Central memory CD4-positive, alpha-beta T cell (primary cell): ENCODE measurements around the gene SCN2B.

Experiments
- DNase-seq: peaks from one replicate; pipeline ENCODE4 v3.0.0; 2022

Gene SCN2B

DNA sequence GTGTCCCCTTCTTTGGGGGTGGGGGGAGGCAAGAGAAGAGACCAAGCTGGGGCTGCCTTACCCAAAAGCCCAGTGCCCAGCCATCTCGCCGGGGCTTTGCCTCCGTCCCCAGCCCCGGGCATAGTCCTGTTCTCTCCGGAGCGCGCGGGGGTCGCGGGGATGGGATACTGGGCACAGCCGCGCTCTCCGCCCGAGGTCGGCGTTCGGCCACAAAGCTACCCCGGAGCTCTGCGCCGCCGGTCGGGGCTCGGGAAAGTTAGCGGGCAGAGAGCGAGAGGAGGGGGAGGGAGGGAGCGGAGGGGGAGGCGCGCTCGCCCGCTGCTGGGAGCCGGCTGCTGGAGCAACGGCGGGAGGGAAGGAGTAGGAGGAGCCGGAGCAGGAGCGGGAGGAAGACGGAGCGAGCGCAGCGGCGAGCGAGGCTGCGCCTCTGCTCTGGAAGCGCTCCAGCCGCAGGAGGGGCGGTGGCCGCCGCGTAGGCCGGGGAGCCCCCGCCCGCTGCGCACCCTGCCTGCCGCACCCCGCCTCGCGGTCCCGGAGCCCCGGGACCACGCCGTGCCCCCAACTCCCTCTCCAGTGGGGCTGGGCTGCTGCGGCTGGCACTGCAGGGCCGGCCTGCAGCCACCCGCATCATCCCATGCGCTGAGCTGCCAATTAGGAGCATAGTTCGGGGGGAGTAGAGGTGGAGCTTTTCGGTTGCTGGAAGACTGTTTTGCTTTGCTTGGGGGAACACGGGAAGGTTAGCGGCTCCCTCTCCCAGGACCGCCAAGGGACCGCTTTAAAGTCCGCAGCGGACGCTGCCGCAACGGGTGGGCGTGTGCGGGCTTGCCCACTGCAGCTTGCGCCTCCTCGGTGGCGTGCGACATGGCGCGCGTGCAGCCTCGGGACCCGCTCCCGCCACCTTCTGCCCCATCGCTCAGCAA lies 23.6 kb downstream of the SCN2B start, which contains the start of gene SCN4B:
TSS of gene SCN4B (minus strand) at position 272 of the 920 bp plus-strand sequence. CDS start at position 122, 150 bp downstream.
- no peak for DNase-seq

DNA sequence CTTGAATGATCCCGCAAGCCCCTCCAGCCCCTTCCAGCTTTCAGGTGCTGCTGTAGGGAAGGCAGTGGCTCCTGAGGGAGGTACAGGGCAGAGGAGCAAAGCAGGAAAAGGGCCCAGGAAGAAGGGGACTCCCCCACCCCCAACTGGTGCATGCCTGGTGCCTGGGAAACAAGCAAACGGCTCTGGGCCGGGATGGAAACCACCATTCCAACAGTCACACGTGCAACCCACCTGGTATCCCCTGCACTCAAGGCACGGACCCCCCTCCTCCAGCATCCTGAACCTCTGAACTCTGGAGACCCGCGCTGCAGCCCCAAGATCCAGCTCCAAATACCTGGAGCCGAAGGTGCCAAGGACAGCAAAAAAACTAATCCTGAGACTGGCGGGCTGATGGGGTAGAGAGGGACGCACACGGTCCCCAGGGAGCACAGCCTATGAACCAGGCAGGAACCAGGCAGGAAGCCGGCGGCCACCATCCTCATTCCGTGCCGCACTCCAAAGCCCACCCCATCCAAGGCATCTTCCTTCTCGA lies 24.4 kb downstream of the SCN2B start:
- no peak for DNase-seq

DNA sequence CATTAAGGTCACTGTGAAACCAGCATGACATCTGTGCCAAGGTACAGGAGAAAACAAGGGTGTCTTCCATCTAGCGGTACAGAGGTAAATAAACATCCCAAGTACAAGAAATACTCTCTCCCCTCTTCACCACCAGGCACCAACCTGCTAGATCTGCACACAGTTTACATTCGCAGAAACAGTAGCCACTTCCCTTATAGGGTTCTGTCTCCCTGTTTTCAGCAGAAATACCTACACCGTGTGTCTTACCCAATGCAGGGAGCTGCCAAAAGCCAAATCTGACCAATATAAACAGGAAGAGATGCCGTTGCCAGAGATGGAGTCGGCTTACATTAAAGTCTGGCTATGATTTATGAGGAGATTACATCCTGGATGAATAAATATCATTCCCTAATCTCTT lies 25.0 kb downstream of the SCN2B start:
- DNase-seq: no peak

DNA sequence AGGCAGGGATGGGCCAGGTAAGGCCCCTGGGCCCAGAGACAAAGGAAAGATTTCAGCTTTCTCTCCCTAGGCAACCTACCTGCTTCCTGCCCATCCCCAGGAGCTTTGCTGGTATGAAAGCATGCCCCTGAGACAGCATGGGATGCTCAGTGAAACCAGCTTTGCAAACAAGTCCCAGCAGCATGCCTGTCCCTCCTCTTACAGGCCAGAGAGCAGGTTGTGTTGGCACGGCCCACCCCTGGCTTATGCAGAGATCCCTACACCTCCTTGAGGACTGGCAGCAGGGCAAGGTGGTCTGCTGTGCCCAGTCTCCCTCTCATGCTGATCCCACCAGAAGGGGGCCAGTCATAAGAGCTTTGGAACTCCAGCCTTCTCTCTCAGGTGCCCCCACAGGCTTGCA lies 26.9 kb downstream of the SCN2B start:
- DNase-seq: no peak

DNA sequence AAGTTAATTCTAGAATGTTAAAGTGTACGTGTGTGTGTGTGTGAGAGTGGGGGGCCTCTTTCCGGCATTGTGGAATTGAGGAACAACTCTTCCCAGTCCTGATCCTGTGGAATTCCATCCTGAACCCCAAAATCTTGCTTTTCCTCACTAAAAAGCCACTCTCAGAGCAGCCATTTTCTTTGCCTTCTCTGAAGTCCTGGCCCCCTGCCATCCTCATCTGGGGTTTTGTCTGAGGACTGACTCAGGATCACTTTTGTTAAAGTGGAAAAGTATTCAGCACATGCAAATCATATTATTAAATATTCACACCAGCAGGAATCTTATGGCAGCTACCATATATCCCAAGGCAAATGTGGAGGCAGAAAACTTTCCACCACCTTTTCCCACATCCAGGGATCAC lies 27.6 kb downstream of the SCN2B start:
- DNase-seq: no peak

DNA sequence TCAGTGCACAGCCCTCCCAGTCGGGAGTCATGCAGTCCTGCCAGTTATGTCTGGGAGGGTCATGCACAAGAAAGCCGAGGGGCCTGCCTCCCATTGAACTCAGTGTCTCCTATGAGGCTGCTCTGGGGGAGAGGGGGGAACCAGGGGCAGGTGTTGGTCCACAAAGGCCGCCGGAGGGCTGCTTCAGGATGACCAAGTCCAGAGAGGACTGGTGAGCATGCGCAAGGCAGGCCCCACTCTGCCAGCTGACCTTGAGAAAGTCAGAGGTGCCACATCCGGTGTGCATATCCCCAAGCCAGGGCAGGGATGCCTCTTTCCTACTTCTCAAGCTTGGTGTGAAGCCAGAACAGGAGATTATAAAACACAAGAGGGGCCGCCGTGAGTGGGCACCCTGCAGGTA lies 28.2 kb downstream of the SCN2B start:
- no peak for DNase-seq

DNA sequence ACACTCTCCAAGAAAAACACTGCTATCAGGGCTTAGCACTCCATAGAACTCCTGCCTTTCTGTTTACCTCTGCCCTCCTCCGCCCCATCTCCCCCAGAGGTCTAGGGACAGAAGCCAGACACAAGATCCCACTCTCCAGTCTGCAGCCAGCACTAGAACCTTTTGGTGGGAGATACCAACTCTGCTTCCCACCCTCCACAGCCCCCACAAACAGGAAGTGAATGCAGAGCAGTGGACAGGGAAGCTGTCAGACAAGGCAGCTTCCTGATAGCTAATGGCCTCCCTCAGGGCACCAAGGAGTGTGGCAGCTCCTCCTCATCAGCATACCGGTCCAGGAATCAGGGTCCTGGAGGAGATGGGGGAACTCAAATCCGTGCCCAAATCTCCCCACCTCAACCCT lies 28.9 kb downstream of the SCN2B start:
- no peak for DNase-seq

DNA sequence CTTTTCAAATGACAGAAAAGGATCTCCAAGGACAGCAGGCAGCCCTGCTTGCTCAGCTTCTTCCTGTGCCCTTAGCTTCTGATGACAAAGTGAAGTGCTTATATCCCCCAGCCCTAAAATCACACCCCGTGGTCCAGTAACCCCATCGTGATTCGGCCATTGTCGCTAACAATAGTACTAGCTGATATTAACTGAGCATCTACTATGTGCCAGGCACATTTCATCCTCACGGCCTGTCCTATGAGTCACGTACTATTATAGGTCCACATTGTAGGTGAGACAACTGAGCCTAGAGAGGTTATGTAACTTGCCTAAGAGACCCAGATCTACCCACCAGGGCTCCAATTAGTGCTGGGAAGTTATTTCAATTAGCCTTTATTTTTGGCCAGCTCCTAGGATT lies 29.9 kb downstream of the SCN2B start:
- no peak for DNase-seq

DNA sequence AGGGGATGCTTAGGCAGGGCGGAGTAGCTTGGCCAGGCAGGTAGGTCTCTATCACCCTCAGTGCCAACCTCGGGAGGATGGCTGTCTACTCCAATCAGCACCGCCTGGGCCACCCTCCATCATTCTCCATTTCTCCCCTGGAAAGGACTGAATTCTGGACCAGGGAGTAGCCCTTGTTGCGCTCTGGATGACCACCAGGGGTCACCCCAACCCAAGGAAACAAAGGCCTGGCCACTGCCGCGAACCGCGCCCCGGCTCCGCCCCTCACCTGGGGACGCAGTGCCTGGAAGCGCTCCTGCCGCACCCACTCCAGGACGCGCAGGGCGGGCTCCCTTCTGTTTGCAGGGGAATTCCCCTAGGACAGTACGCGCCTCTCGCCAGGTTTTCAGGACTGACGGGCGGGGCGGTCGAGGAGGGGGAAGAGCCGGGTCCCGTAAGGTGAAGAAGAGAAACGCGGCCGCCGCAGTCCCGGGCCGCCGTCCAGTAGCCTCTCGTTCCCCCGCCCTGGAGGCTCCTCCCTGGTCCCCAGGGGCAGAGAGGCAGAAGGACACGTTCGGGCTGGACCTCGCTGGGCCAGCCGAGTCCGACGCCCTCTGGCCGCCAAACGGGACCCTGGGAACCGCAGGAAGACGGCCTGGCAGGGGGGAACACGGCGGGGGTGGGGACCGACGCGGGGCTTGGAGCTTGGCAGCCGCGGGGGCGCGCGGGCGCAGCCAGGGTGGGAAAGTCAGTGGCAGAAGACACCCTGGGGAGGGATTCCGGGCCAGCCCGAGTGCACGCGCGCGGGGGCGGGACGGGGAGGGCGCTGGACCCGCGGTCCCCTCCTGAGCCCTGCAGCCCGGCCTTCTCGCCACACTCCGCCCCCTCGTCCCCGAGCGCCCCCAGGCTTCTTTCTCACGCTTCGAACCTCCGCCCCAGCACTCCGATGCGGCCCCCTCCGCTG lies 30.9 kb downstream of the SCN2B start:
- peak; percentile 85 for DNase-seq

DNA sequence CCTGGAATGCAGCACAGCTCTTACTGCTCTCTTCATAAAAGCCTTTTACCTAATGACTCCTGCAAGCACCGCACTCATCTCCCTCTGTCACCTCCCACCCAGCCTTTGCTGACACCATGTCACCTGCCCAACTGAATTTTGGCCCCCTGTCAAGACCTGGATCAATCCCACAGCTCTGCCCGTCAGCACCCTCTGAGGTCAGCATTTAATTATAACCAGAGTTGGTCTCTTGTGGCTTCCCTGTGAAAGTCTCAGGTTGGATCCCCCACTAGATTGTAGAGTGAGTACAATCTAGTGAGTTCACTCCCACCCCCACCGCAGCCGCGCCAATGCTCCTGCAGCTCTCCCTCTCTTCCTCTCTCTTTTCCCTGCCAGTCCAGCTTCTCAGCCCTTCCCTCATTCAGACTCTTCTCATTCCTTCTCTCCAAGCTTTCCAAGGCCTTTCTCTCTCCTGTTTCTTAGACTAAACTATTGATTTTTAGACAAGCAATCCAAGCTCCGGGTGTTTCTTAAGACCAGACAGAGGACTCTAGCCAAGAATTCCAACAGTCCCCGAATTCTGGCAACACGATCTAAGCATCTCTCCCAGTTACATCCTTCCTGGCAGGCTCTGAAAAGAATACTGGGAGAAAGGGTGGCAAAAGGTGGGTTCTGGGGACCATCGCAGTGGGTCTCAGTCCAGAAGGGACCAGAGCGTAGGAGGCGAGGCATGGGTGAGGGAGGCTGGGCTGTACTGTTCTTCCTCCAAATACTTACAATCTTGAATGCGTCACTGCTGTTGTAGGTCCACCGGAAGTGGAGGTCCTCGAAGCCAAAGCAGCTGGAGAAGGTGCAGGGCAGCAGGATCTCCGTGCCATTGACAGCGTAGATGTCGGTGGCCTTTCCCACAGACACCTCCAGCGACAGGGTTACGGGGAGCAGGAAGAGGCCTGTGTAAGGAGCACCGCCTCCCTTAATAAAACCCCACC lies 31.9 kb downstream of the SCN2B start:
- DNase-seq: no peak

DNA sequence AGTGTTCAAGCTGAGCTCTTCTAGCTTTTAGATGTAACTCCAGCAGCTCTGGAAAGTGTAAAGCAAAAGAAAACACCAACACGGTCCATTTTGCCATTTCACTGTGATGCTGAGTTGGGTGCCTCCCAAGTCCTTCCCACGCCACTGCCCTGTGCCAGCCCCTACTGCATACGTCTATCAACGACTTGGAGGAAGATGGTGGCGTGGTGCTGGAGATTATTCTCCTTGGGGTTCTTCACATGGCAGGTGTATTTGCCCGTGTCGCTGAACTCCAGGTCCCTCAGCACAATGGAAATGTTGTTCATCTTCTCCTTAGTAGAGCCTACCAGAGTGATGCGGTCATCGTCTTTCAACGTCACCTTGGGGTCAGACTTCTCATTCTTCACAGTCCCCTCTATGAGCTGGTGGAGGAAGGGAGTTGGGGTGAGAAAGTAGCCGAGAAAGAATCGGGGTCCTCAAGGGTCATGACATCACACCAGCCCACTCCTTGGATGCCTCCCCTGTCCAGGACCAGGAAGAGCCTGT lies 32.7 kb downstream of the SCN2B start:
- no peak for DNase-seq

DNA sequence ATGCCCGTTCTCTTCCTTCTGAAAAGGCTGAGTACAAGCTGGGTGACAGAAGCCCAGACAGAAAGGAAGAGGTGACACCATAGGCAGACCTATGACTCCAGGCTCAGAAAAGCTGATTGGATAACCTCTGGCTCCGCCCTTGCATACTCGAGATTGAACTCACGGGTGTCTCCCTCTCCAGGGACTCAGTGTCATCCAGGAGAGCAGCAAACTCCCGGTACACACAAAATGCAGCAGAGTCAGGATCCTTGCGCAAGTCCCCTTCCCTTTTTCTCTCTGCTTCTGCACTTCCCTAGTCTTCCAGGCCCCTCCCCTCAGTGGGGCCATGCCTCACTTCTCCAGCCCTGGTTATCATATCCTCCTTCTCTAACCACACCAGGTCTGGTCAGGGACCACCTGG lies 33.6 kb downstream of the SCN2B start:
- no peak for DNase-seq

DNA sequence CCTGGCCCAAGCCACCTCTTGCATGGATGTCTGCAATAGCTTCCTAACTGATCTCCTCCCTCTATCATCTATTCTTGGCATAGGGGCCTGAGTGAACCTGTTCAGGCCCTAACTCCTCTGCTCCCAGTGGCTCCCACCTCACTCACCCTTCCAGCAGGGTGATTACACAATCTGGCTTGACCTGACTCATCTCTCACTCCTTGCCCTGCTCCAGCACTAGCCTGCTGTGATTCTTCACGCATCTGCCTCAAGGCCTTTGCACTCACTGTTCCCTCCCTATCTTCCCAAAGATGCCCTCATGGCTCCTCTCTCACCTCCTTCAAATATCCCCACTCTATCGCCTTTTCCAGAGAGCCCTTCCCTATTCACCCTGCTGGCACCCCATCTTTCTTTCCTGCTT lies 34.4 kb downstream of the SCN2B start:
- no peak for DNase-seq

DNA sequence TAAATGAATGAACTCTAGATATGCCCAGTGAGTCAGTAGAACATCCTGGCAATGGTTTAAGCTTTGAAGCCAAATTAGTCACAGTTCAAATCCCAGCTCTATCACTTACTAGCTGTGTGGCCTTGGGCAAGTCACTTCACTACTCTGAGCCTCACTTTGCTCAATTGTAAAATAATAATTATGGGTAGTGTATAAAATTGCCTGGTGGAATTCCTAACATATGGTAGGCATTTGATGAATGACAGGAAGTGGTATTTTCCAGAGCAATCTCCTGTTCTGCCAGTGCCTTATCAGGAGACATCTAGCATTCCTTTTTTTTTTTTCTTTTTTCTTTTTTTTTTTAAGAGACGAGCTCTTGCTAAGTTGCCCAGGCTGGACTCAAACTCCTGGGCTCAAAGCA lies 36.9 kb downstream of the SCN2B start:
- DNase-seq: no peak

DNA sequence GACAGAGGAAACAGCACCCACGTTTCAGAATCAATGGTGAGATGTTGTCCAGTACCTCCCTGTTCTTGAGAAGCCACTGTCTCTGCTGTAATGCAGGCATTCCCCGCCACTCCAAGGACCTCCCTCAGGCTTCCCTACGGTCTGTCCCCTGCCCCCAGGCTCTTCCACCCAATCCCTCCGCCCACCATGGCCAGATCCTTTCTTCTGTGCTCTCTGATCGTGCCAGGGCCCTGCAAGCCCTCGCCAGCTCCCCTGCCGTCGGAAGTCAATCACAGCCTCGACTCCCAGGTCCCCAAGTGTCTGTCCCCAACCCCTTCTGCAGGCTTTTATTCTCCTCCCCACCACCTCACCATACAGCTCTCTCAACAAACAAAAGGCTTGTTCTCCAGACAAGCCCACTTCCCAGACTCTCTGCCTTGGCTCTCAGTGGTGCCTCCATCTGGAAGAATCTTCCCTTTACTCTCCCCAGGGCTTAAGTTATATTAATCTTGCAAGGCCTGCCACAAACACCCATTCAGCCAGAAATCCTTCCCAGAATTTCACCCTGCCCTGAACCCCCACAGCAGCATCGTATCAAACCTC lies 37.5 kb downstream of the SCN2B start:
- no peak for DNase-seq

DNA sequence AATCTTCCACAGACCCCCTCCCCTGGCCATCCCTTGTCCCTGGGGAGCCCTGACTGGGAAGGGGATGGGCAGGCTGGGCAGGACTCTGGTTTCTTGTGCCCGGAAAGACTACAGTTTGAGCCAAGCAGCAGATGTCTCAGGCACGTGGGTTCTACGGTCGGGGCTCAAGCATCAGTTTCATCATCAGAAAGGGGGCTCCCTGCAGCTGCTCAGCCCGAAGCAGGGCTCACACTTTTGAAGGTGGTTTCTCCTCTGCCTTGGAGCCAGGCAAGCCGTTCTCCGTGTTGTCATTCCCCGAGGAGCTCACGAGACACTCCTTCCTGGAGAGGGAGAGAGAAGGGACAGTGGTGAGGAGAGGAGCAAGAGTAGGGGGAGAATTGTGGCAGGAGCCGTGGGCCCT lies 39.6 kb downstream of the SCN2B start:
- no peak for DNase-seq

DNA sequence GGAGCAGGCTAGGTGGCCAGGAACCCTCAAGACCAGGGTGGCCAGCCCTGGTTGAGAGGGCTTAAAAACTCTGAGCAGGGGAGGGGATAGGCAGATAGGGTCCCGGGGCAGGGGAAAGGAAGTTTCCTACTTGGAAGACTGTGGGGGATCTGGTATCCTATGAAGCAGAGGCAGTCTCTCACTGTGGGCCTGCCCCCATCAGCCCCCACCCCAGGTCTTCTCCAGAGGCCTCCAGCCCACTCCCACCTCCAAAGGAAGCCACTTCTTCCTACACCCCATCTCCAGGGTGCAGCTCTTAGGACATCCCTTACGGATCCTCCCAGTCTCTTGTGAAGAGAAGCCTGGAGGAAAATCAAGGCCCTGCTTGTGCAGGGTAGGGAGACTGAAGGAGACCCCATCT lies 40.1 kb downstream of the SCN2B start:
- DNase-seq: no peak

DNA sequence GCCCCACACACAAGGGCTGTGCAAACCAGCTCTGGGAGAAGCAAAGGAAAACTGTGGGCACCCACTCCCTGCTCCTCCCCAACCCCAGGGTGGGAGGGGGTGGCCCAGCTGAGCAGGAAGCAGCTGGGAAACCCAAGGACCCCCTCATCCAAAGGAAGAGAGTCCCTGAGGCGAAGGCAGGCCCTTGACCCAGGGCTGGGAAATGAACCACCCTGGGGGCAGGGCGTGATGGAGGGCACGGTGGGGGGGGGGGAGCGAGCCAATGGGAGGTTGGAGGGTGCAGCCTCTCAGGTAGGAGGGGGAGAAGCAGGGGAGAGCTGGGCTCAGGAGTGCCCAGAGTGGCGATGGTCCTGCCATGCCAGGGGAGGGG lies 40.7 kb downstream of the SCN2B start:
- no peak for DNase-seq

DNA sequence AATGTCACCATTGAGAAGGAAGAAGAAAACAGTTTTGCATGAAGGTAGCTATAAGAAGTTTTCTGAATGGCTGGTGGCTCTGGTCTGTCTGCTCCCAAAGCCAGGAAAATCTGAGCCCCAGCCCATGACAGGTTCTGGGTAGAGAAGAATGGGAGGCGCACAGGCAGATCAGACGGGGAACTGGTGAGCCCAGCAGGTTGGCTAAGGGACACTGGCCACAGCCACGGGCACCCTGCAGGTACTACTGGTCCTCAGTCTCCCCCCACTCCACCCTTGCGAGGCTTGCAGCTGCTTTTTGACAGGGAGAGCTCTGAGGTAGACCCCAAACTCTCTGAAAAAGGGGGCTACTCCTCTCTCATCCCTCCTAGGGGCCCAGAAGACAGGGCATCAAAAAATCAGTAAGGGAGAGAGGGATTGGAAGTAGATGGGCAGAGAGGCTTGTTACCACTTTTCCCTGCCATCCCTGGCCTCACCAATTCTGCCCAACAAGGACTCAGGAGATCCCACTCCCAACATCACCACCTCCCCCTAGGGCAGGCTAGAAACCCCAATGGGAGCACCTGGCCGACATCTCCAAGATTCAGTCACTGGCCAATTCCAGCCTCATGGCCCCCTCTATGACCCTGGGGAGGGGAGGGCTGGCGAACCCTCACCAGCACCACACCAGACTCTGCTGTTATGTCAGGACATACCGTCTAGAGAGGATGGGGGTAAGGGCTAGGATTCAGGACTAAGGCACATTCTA lies 41.2 kb downstream of the SCN2B start:
- DNase-seq: no peak

DNA sequence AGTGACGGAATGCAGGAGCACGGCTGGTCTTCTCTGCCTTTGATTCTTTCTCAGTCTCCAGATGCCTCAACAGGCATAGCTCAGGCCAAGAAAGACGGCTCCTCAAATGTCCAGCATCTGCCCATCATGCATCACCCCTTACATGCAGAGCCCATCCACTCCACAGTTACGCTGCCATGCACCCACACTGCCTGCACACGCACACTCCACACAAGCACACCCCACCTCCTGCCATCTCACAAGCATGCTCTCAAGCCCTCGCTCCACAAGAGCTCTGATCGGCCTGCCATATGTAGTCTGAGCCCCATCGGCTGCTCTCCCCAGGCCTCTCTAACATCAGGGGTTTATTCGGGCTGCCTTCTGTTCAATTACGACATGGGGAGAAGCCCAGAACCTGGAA lies 42.6 kb downstream of the SCN2B start:
- DNase-seq: no peak
